Nephron progenitor cell (in vitro differentiated cells): ENCODE measurements around the gene STXBP6.
A peak's percentile ranks its signal among the peaks of the same experiment; 100 is the strongest.

Experiments
- DNase-seq: peaks from one replicate; pipeline ENCODE4 v3.0.0; 2021
- H3K27ac Mint-ChIP-seq: 2 replicates; pipeline ENCODE4 v1.8.0; 2021; ENCODE audit warnings: mild to moderate bottlenecking, moderate library complexity, mixed read lengths
- H3K27me3 Mint-ChIP-seq: 2 replicates; pipeline ENCODE4 v1.8.0; 2021; ENCODE audit warnings: mild to moderate bottlenecking, low read depth, mixed read lengths; ENCODE audit not compliant: poor library complexity
- H3K36me3 Mint-ChIP-seq: 2 replicates; pipeline ENCODE4 v1.8.0; 2021; ENCODE audit warnings: low read depth, mixed read lengths
- H3K4me1 Mint-ChIP-seq: 2 replicates; pipeline ENCODE4 v1.8.0; 2021; ENCODE audit warnings: mixed read lengths
- H3K4me3 Mint-ChIP-seq: 2 replicates; pipeline ENCODE4 v1.8.0; 2021; ENCODE audit warnings: mild to moderate bottlenecking, moderate library complexity, mixed read lengths
- H3K9me3 Mint-ChIP-seq: 2 replicates; pipeline ENCODE4 v1.8.0; 2021; ENCODE audit warnings: mild to moderate bottlenecking, moderate library complexity, mixed read lengths
- CTCF ChIP-seq: fragments of 200-600 bp; sonication (generic); IDR thresholded peaks from 2 replicates; pipeline ENCODE4 v1.5.0; 2021; ENCODE audit warnings: antibody characterized with exemption

STXBP6 gene

GRCh38 chr14:24851837-24852236, 198.1 kb downstream of the STXBP6 start:
- Mint-ChIP-seq H3K4me1 (peaks cover 35% of the 10 kb centered on the region), H3K36me3 (peaks cover 12% of the 10 kb centered on the region), H3K4me3 (no peak overlapping the region), H3K9me3 (no peaks in the 10 kb centered on the region), H3K27ac (no peak overlapping the region), H3K27me3 (no peaks in the 10 kb centered on the region)
- DNase-seq, result no peak
- TF ChIP-seq CTCF, result no peak

GRCh38 chr14:24851406-24851805, 198.5 kb downstream of the STXBP6 start:
- Mint-ChIP-seq H3K27me3 (no peaks in the 10 kb centered on the region), H3K4me1 (peaks cover 36% of the 10 kb centered on the region), H3K4me3 (no peak overlapping the region), H3K36me3 (peaks cover 12% of the 10 kb centered on the region), H3K27ac (no peak overlapping the region), H3K9me3 (no peaks in the 10 kb centered on the region)
- TF ChIP-seq CTCF, result no peak
- DNase-seq, result no peak

- TF ChIP-seq CTCF, result no peak
- Mint-ChIP-seq H3K9me3 (no peaks in the 10 kb centered on the region), H3K27ac (no peak overlapping the region)
Observed at GRCh38 chr14:24850072-24850471, 199.9 kb downstream of the STXBP6 start.

GRCh38 chr14:24849471-24849870, 200.5 kb downstream of the STXBP6 start:
- Mint-ChIP-seq H3K4me3 (no peak overlapping the region), H3K36me3 (peaks cover 12% of the 10 kb centered on the region), H3K4me1 (peaks cover 40% of the 10 kb centered on the region), H3K27me3 (no peaks in the 10 kb centered on the region), H3K9me3 (no peaks in the 10 kb centered on the region), H3K27ac (no peak overlapping the region)
- no peak for DNase-seq
- TF ChIP-seq CTCF, result no peak

More at GRCh38 chr14:24850072-24850471, 199.9 kb downstream of the STXBP6 start:
- Mint-ChIP-seq H3K27me3 (no peaks in the 10 kb centered on the region), H3K4me3 (no peak overlapping the region), H3K4me1 (peaks cover 40% of the 10 kb centered on the region), H3K36me3 (peaks cover 12% of the 10 kb centered on the region)
- no peak for DNase-seq

- H3K4me1 Mint-ChIP-seq, result peaks cover 49% of the 10 kb centered on the region
- H3K9me3 Mint-ChIP-seq, result no peaks in the 10 kb centered on the region
- no peak for TF ChIP-seq CTCF
- DNase-seq, result no peak
- H3K36me3 Mint-ChIP-seq, result peaks cover 6% of the 10 kb centered on the region
- no peaks in the 10 kb centered on the region for H3K27me3 Mint-ChIP-seq
- no peak overlapping the region for H3K4me3 Mint-ChIP-seq
- no peak overlapping the region for H3K27ac Mint-ChIP-seq
Observed at GRCh38 chr14:24848102-24848790, 201.7 kb downstream of the STXBP6 start.

GRCh38 chr14:24847568-24848095, 202.3 kb downstream of the STXBP6 start:
- no peak for TF ChIP-seq CTCF
- Mint-ChIP-seq H3K27me3 (no peaks in the 10 kb centered on the region), H3K27ac (peak overlapping the region; percentile 57), H3K4me1 (peaks cover 53% of the 10 kb centered on the region), H3K36me3 (peaks cover 6% of the 10 kb centered on the region), H3K4me3 (no peak overlapping the region), H3K9me3 (no peaks in the 10 kb centered on the region)
- DNase-seq, result no peak
